Measurements from ENCODE around the gene MRPL2.
"Not testable (repeated sequence)": the region's sequence is repeated elsewhere in the genome, so short reads cannot be mapped to it uniquely, and the experiment has no call there.

The MRPL2 gene

GRCh38 chr6:43047998-43048397 is 11.2 kb downstream of the MRPL2 start:
- Histone ChIP-seq H3K27me3 (ENCODE audit: low read depth, low read length) (no peaks in the 10 kb centered on the region), H3K4me3 (ENCODE audit: low read depth in 1 of 2, low read length in 2 of 2) (no peak overlapping the region), H3K9me3 (ENCODE audit: control insufficient read depth in 1 of 2, low read length in 2 of 2) (no peaks in the 10 kb centered on the region), H3K27ac (ENCODE audit: low read length) (no peak overlapping the region), H3K36me3 (ENCODE audit: control insufficient read depth in 1 of 2, insufficient read depth in 2 of 2, low read length in 2 of 2) (peaks cover 34 to 49% of the 10 kb centered on the region in 2 donors), H3K4me1 (ENCODE audit: control insufficient read depth in 1 of 2, insufficient read depth in 2 of 2, low read length in 2 of 2) (peaks cover 0 to 3% of the 10 kb centered on the region in 2 donors)

- H3K4me1 ChIP-seq (ENCODE audit: control insufficient read depth in 1 of 2, insufficient read depth in 2 of 2, low read length in 2 of 2): no peaks in the 10 kb centered on the region
- no peak overlapping the region for H3K27ac ChIP-seq (ENCODE audit: low read length)
- no peak overlapping the region for H3K4me3 ChIP-seq (ENCODE audit: low read depth in 1 of 2, low read length in 2 of 2)
- H3K36me3 ChIP-seq (ENCODE audit: control insufficient read depth in 1 of 2, insufficient read depth in 2 of 2, low read length in 2 of 2): peaks cover 39 to 60% of the 10 kb centered on the region in 2 donors
- H3K27me3 ChIP-seq (ENCODE audit: low read depth, low read length): no peaks in the 10 kb centered on the region
- H3K9me3 ChIP-seq (ENCODE audit: control insufficient read depth in 1 of 2, low read length in 2 of 2): no peaks in the 10 kb centered on the region
Observed at GRCh38 chr6:43045371-43045930, 13.8 kb downstream of the MRPL2 start.

GRCh38 chr6:43043310-43043709 is 15.9 kb downstream of the MRPL2 start:
- H3K4me1 ChIP-seq (ENCODE audit: control insufficient read depth in 1 of 2, insufficient read depth in 2 of 2, low read length in 2 of 2): no peaks in the 10 kb centered on the region

GRCh38 chr6:43041475-43041874 is 17.8 kb downstream of the MRPL2 start:
- H3K27ac ChIP-seq (ENCODE audit: low read length); H3K4me1 ChIP-seq (ENCODE audit: control insufficient read depth in 1 of 2, insufficient read depth in 2 of 2, low read length in 2 of 2); H3K4me3 ChIP-seq (ENCODE audit: low read depth in 1 of 2, low read length in 2 of 2); H3K27me3 ChIP-seq (ENCODE audit: low read depth, low read length); H3K9me3 ChIP-seq (ENCODE audit: control insufficient read depth in 1 of 2, low read length in 2 of 2): not testable (repeated sequence)
- H3K36me3 ChIP-seq (ENCODE audit: control insufficient read depth in 1 of 2, insufficient read depth in 2 of 2, low read length in 2 of 2): peaks cover 39 to 64% of the 10 kb centered on the region in 2 donors

More at GRCh38 chr6:43043310-43043709, 15.9 kb downstream of the MRPL2 start:
- H3K27ac ChIP-seq (ENCODE audit: low read length): no peak overlapping the region
- no peaks in the 10 kb centered on the region for H3K9me3 ChIP-seq (ENCODE audit: control insufficient read depth in 1 of 2, low read length in 2 of 2)
- peaks cover 30 to 69% of the 10 kb centered on the region in 2 donors for H3K36me3 ChIP-seq (ENCODE audit: control insufficient read depth in 1 of 2, insufficient read depth in 2 of 2, low read length in 2 of 2)
- H3K27me3 ChIP-seq (ENCODE audit: low read depth, low read length): no peaks in the 10 kb centered on the region
- H3K4me3 ChIP-seq (ENCODE audit: low read depth in 1 of 2, low read length in 2 of 2): no peak overlapping the region

- Histone ChIP-seq H3K27ac (ENCODE audit: low read length) (no peak overlapping the region), H3K36me3 (ENCODE audit: control insufficient read depth in 1 of 2, insufficient read depth in 2 of 2, low read length in 2 of 2) (peaks cover 31 to 64% of the 10 kb centered on the region in 2 donors), H3K4me1 (ENCODE audit: control insufficient read depth in 1 of 2, insufficient read depth in 2 of 2, low read length in 2 of 2) (no peaks in the 10 kb centered on the region), H3K9me3 (ENCODE audit: control insufficient read depth in 1 of 2, low read length in 2 of 2) (no peaks in the 10 kb centered on the region), H3K4me3 (ENCODE audit: low read depth in 1 of 2, low read length in 2 of 2) (no peak overlapping the region), H3K27me3 (ENCODE audit: low read depth, low read length) (no peaks in the 10 kb centered on the region)
Observed at GRCh38 chr6:43040542-43041257, 18.5 kb downstream of the MRPL2 start.

GRCh38 chr6:43038727-43039126 is 20.5 kb downstream of the MRPL2 start:
- Histone ChIP-seq H3K27ac (ENCODE audit: low read length) (no peak overlapping the region), H3K36me3 (ENCODE audit: control insufficient read depth in 1 of 2, insufficient read depth in 2 of 2, low read length in 2 of 2) (peaks cover 31 to 63% of the 10 kb centered on the region in 2 donors), H3K9me3 (ENCODE audit: control insufficient read depth in 1 of 2, low read length in 2 of 2) (no peaks in the 10 kb centered on the region), H3K4me3 (ENCODE audit: low read depth in 1 of 2, low read length in 2 of 2) (no peak overlapping the region), H3K27me3 (ENCODE audit: low read depth, low read length) (no peaks in the 10 kb centered on the region), H3K4me1 (ENCODE audit: control insufficient read depth in 1 of 2, insufficient read depth in 2 of 2, low read length in 2 of 2) (no peaks in the 10 kb centered on the region)

GRCh38 chr6:43037706-43038105 is 21.5 kb downstream of the MRPL2 start:
- no peaks in the 10 kb centered on the region for H3K9me3 ChIP-seq (ENCODE audit: control insufficient read depth in 1 of 2, low read length in 2 of 2)
- no peak overlapping the region for H3K4me3 ChIP-seq (ENCODE audit: low read depth in 1 of 2, low read length in 2 of 2)
- H3K27me3 ChIP-seq (ENCODE audit: low read depth, low read length): no peaks in the 10 kb centered on the region
- peaks cover 27 to 62% of the 10 kb centered on the region in 2 donors for H3K36me3 ChIP-seq (ENCODE audit: control insufficient read depth in 1 of 2, insufficient read depth in 2 of 2, low read length in 2 of 2)
- H3K4me1 ChIP-seq (ENCODE audit: control insufficient read depth in 1 of 2, insufficient read depth in 2 of 2, low read length in 2 of 2): no peaks in the 10 kb centered on the region
- H3K27ac ChIP-seq (ENCODE audit: low read length): no peak overlapping the region

GRCh38 chr6:43037197-43037596 is 22.0 kb downstream of the MRPL2 start:
- H3K4me1 ChIP-seq (ENCODE audit: control insufficient read depth in 1 of 2, insufficient read depth in 2 of 2, low read length in 2 of 2): no peaks in the 10 kb centered on the region
- H3K9me3 ChIP-seq (ENCODE audit: control insufficient read depth in 1 of 2, low read length in 2 of 2): no peaks in the 10 kb centered on the region
- no peak overlapping the region for H3K4me3 ChIP-seq (ENCODE audit: low read depth in 1 of 2, low read length in 2 of 2)
- no peaks in the 10 kb centered on the region for H3K27me3 ChIP-seq (ENCODE audit: low read depth, low read length)
- H3K27ac ChIP-seq (ENCODE audit: low read length): no peak overlapping the region
- peaks cover 27 to 65% of the 10 kb centered on the region in 2 donors for H3K36me3 ChIP-seq (ENCODE audit: control insufficient read depth in 1 of 2, insufficient read depth in 2 of 2, low read length in 2 of 2)

- H3K4me1 ChIP-seq (ENCODE audit: control insufficient read depth in 1 of 2, insufficient read depth in 2 of 2, low read length in 2 of 2): no peaks in the 10 kb centered on the region
- no peak overlapping the region for H3K27ac ChIP-seq (ENCODE audit: low read length)
- H3K4me3 ChIP-seq (ENCODE audit: low read depth in 1 of 2, low read length in 2 of 2): no peak overlapping the region
- H3K9me3 ChIP-seq (ENCODE audit: control insufficient read depth in 1 of 2, low read length in 2 of 2): no peaks in the 10 kb centered on the region
- H3K36me3 ChIP-seq (ENCODE audit: control insufficient read depth in 1 of 2, insufficient read depth in 2 of 2, low read length in 2 of 2): peaks cover 27 to 65% of the 10 kb centered on the region in 2 donors
- no peaks in the 10 kb centered on the region for H3K27me3 ChIP-seq (ENCODE audit: low read depth, low read length)
Observed at GRCh38 chr6:43036712-43037111, 22.5 kb downstream of the MRPL2 start.

GRCh38 chr6:43035495-43036194 is 23.6 kb downstream of the MRPL2 start:
- Histone ChIP-seq H3K4me3 (ENCODE audit: low read depth in 1 of 2, low read length in 2 of 2) (no peak overlapping the region), H3K36me3 (ENCODE audit: control insufficient read depth in 1 of 2, insufficient read depth in 2 of 2, low read length in 2 of 2) (peaks cover 23 to 62% of the 10 kb centered on the region in 2 donors), H3K27me3 (ENCODE audit: low read depth, low read length) (no peaks in the 10 kb centered on the region), H3K4me1 (ENCODE audit: control insufficient read depth in 1 of 2, insufficient read depth in 2 of 2, low read length in 2 of 2) (no peaks in the 10 kb centered on the region), H3K27ac (ENCODE audit: low read length) (no peak overlapping the region), H3K9me3 (ENCODE audit: control insufficient read depth in 1 of 2, low read length in 2 of 2) (no peaks in the 10 kb centered on the region)

- H3K36me3 ChIP-seq (ENCODE audit: control insufficient read depth in 1 of 2, insufficient read depth in 2 of 2, low read length in 2 of 2): peaks cover 25 to 62% of the 10 kb centered on the region in 2 donors
- H3K4me1 ChIP-seq (ENCODE audit: control insufficient read depth in 1 of 2, insufficient read depth in 2 of 2, low read length in 2 of 2): no peaks in the 10 kb centered on the region
- no peaks in the 10 kb centered on the region for H3K27me3 ChIP-seq (ENCODE audit: low read depth, low read length)
- no peak overlapping the region for H3K27ac ChIP-seq (ENCODE audit: low read length)
- no peaks in the 10 kb centered on the region for H3K9me3 ChIP-seq (ENCODE audit: control insufficient read depth in 1 of 2, low read length in 2 of 2)
- H3K4me3 ChIP-seq (ENCODE audit: low read depth in 1 of 2, low read length in 2 of 2): no peak overlapping the region
Observed at GRCh38 chr6:43034190-43034525, 25.1 kb downstream of the MRPL2 start.
